Occipital lobe (tissue), 2 donors: ENCODE data around the gene POU3F1. TPM values are rescaled to one million over a fixed set of nuclear protein-coding genes. Genes with fewer than 3 reads are reported as not detected.

Experiments used
- DNase-seq: peaks from one replicate; lab custom pipeline; 2025; lab: John Stamatoyannopoulos, UW
- total RNA-seq: library from RNA; depleted of rRNA; stranded (reverse); fragments of >200 nt; gene quantifications from one replicate; pipeline ENCODE4 v1.2.3, GENCODE V29; 2014

The POU3F1 gene
- total RNA-seq, 1 donor from 2014 or later: 9.4 TPM

- no peak for DNase-seq
These were observed 18.4 kb downstream of the POU3F1 start for GRCh38 chr1:38028105-38028591.

DNA sequence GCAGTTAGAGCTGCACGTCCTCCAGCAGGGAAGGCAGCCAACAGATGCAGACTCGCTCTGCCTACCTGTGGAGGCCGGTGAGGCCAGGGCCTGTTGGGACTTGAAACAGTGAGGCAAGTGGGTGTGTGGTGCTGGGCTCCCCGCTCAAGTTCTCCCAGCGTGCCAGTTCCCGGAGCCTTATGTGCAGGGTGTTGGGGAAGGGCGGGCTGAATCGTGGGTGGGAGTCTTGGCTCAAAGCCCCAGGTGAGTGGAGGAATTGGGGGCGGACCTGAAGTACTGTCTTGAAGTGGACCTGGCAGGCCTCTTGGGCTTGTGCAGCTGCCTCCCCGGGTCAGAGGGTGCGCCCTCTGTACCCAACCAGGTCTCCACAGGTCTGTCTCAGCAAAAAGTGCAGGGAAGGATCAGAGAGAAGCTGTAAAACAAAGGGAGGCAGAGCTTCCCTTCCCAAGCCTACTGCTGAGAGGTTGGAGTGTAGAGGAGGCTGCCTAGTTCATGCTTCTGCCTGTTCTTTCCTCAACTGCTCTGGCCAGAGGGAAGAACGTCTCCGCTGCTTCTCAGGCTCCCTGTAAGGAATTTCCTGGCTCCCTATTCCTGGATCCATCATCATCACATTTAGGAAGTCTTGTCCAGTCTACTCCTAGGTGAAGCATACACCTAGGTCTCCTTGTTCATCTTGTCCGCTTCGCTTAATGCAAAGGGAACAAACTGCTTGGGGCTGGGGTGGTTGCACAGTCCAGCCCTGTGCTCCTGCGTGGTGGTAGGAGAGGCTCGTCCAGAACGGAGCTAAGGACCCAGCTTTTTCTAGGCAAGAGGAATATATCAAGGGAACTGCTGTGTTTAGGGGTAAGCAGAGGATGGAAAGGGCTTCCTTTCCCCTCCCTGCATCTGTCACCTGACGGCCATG lies 19.1 kb downstream of the POU3F1 start:
- DNase-seq: no peak

GRCh38 chr1:38026592-38027200 lies 19.9 kb downstream of the POU3F1 start:
- DNase-seq: peak; percentile 25

DNA sequence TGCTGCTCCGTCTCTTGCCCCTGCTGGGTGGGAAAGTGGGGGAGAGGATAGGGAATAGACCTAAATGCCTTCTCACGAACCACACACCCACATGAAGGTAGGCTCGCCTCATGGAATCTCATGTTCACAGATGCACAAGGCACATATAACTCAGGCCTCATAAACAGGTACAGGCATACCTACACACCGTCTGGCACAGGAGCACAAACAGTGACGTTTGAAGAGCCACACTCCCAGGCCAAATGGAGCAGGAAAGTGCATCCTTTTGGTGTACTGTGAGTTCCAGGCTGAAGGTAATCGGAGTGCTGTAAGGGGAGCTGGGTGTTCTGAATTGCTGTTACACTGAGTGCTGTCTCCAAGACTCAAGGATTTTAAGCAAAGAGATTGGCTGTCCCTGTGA lies 20.9 kb downstream of the POU3F1 start:
- DNase-seq: no peak

- DNase-seq: no peak
These were observed 21.4 kb downstream of the POU3F1 start for GRCh38 chr1:38025233-38025632.

DNA sequence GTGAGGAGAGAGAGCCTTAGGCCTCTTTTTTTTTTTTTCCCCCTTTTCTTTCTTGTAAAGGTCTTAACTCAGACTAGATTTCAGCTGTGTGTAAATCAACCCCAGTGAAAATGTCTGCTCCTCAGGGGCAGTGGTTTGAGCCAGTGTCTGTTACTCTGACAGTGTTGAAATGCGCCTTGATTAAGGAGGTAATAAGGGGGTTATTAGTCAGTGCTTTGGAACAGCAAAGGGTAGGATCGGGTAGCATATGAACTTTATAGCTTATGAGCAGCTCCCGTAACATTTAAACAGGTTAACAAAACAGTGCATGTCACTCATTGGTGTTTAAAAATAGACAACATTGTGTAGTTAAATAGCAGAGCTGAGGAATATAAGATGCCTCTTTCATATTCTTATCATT lies 23.8 kb downstream of the POU3F1 start:
- no peak for DNase-seq

DNA sequence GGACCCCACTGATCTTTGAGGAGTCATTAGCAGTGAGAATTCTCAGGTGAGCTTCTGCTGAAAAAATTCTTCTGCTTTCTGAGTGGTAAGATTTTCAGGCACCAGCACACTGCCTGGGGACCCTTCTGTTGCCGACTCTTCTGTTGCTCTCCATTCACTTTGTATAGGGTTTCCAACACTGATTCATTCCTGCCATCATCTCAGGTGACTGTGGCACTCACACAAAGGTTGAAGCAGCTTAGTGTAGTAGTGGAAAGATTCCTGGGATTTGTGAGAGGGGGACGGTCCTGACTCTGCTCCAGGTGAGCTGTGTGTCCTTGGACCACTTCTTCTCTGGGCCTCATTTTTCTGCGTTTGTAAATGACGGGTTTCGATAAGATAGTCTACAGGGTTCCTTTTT lies 24.6 kb downstream of the POU3F1 start:
- no peak for DNase-seq

GRCh38 chr1:38020396-38020795 lies 26.2 kb downstream of the POU3F1 start:
- DNase-seq: no peak

DNA sequence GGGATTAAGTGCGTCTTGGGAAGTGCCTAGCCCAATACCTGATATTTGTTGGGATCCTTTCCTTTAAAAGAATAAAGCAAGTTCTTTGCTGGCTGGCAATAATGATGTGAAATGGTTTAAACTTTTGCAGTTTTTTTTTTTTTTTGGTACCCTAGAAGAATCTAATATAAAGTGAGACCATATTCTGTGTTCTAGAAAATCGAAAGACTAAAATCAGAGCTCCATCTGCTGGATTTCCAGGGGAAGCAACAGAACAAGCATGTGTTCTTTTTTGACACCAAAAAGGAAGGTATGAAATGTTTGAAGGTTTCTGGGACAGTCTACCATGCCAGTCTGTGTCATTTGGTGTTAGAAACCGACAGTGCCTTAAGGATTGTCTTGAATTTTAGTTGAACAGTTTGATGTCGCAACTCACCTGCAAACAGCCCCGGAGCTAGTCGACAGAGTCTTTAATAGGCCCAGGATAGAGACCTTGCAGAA lies 27.7 kb downstream of the POU3F1 start:
- no peak for DNase-seq

- DNase-seq: no peak
These were observed 30.4 kb downstream of the POU3F1 start for GRCh38 chr1:38015978-38016725.

DNA sequence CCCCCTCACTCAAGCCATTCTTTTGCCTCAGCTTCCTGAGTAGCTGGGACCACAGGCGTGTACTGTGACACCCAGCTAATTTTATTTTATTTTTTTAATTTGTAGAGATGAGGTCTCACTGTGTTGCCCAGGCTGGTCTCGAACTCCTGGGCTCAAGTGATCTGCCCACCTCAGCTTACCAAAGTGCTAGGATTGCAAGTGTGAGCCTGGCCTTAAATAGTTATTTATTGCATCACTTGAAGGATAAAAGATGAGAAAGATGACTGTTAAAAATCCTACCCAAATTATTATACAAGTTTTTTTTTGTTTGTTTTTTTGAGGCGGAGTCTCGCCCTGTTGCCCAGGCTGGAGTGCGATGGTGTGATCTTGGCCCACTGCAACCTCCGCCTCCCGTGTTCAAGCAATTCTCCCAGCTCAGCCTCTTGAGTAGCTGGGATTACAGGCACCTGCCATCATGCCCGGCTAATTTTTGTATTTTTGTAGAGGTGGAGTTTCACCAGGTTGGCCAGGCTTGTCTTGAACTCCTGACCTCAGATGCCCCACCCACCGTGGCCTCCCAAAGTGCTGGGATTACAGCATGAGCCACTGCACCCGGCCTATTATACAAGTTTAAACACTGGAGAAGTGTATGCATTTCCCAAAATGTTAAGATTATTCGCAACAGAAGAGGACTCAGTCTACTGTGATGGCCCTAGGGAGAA lies 31.7 kb downstream of the POU3F1 start:
- no peak for DNase-seq

DNA sequence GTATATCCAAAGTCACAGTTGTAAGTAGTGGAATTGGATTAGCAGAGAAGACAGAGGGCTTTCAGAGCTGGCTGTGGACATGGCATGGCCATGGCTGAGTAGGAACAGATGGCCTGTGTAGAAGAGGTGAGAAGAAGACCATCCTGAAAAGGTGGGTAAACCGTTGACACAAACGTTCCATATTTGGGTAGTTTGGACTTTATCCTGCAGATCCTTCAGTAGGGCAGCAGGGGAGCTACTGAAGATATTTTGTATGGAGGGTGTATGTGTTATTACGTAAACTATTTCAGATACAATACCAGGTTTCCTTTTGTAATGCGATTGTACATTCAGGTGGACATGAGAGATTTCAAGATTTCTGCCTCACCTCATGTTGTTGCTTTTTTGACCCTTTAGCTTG lies 32.4 kb downstream of the POU3F1 start:
- DNase-seq: no peak

- DNase-seq: no peak
These were observed 33.4 kb downstream of the POU3F1 start for GRCh38 chr1:38013227-38013622.

GRCh38 chr1:38012363-38013226 lies 34.0 kb downstream of the POU3F1 start, which contains the start of gene UTP11:
Gene UTP11, plus strand, starts transcription at chr1:38012734. Its CDS starts 69 bp downstream, at chr1:38012803.
- peak; percentile 96 for DNase-seq

- no peak for DNase-seq
These were observed 36.8 kb downstream of the POU3F1 start for GRCh38 chr1:38009841-38010180.

DNA sequence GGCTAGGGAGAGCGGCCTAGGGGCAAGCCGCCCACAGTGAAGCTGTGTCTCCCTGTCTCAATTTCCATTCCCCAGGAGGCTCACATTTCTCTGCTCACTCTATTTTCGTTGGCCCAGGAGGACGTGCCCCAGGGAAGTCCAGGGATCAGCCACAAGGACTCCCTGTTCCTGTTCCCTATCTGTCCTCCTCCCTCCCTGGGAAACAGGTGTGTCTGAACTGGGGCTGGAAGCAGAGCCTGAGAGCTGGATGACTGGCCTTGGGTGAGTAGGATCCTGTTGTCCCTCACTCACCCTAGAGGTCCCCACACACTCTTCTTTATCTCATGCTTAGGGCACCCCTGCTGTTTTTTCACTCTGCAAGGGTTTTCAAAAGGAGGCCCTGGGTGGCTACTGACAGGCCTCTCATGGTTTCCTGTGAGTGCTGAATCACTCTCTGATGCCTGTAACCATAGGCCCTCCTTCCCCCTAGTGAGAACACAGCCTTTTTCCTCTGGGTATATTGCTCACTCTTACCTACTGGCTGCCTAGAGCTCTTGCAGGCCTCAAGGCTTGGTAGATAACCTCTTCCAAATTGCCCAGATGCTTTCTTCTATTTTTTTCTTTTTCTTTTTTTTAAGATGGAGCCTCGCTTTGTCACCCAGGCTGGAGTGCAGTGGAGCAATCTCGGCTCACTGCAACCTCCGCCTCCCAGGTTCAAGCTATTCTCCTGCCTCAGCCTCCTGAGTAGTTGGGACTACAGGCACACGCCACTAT lies 37.3 kb downstream of the POU3F1 start:
- no peak for DNase-seq

DNA sequence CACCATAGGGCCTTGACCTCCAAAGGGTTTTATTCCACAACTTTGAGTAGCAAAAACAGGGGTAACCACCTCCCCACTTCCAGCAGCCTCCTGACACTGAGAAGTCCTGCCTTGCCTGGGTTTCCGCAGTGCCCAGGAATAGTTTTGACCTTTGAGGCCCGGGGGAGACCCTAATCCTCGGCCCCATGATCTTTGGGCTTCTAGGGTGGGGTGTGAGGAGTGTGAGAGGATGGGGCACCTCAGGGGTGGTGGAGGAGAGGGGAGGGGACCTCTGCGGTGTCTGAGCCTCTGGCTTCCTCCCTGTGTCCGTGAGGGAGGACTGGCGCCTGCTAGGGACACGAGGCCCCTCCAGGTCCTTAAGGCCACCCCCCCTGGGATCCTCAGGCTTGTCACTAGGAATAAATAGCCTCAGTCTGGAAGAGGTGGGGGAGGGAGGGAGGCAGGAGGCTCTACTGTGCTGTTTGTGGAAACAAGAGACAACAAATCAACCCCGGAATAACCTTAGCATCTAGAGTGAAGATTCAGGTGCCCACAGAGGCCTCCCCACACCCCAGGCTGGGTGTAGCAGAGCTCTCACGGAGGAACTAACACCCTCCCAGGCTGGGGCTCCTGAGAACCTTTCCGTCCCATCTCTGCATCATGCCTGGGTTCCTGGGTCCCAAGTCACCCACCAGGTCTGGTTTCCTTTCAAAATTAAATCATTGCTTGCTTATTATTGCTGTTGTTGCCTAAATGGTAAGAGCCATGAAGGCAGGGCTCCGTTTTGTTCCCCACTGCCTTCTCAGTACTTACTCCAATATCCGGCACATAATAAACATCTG lies 40.4 kb downstream of the POU3F1 start:
- DNase-seq: no peak

GRCh38 chr1:38005195-38006007 lies 41.2 kb downstream of the POU3F1 start, which contains the start of gene FHL3:
Gene FHL3, minus strand, starts transcription at chr1:38005514. Its CDS starts 6,102 bp downstream, at chr1:37999412.
- no peak for DNase-seq
